ENCODE data around the gene KCTD12.

- TF ChIP-seq CTCF (conservative IDR thresholded peaks at IDR 0.05; ENCODE audit: low read length) (no peak), EZH2phosphoT487 (IDR thresholded peaks at IDR 0.05; ENCODE audit: borderline replicate concordance, low read depth, low read length) (no peak)
Observed at GRCh38 chr13:76887076-76887563, 915 bp upstream of the KCTD12 start.
